GM18951 (cell line): ENCODE data around the gene MUC5AC.

Experiments
- POLR2A ChIP-seq: IDR thresholded peaks from 4 replicates; pipeline ENCODE4 v1.6.1; 2011; ENCODE audit warnings: mild to moderate bottlenecking; ENCODE audit not compliant: insufficient read length, insufficient read depth; ENCODE audit errors: extremely low read depth
- in situ Hi-C: fragments of 300-500 bp; cut with MboI; formaldehyde crosslinking; loops from one replicate; pipeline ENCODE4 v1.12.0; 2022; ENCODE audit warnings: low sequenced_read_pairs, mixed read lengths, inconsistent platforms; ENCODE audit not compliant: unreplicated experiment

The MUC5AC gene

DNA sequence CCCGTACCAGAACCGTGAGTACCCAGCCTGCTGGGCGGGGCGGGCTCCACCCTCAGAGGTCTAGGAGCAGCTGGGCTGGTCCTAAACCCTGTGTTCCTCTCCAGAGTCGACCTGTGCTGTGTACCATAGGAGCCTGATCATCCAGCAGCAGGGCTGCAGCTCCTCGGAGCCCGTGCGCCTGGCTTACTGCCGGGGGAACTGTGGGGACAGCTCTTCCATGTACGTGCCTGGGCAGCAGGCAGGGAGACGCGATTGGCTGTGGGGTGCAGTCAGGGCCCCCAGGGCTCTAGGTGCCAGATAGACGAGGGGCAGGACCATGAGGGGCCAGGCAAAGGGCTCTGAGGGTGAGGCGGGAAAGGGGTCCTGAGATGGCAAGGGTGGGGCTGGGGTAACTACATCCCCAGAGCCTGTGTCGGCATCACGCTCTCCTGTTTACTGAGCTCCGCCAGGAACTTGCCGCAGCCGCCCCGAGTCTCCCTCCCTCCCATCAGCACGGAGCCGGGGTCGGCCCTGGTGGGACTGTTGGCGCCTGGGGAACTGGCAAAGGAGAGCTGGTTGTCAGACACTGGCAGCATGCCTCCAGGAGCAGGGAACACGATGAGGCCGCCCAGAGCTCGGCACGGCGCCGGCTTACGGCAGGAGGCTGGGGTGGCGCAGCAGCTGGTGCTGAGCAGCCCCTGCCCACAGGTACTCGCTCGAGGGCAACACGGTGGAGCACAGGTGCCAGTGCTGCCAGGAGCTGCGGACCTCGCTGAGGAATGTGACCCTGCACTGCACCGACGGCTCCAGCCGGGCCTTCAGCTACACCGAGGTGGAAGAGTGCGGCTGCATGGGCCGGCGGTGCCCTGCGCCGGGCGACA is 42.2 kb downstream of the MUC5AC start:
- in situ Hi-C loops: no loop called here
- no peak for TF ChIP-seq POLR2A

DNA sequence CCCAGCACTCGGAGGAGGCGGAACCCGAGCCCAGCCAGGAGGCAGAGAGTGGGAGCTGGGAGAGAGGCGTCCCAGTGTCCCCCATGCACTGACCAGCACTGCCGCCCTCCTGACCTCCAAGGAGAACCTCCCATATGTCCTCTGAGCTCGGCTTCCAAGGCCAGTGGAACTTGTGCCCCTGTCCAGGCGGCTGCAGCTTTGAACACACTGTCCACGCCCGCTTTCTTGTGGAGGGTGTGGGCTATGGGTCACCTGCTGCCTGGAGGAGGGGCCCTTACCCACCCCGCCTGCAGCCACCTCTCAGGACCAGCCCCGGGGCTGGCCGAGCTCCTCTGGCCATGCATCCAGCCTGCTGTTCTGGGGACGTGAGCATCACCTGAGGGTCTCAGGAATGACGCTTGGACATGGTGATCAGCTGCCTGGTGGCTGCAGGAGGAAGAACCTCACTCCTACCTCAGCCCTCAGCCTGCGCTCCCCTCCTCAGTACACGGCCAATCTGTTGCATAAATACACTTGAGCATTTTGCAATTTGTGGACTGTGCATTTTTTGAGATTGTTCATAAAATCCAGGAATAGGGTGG is 42.9 kb downstream of the MUC5AC start:
- in situ Hi-C loops: no loop called here
- no peak for TF ChIP-seq POLR2A

DNA sequence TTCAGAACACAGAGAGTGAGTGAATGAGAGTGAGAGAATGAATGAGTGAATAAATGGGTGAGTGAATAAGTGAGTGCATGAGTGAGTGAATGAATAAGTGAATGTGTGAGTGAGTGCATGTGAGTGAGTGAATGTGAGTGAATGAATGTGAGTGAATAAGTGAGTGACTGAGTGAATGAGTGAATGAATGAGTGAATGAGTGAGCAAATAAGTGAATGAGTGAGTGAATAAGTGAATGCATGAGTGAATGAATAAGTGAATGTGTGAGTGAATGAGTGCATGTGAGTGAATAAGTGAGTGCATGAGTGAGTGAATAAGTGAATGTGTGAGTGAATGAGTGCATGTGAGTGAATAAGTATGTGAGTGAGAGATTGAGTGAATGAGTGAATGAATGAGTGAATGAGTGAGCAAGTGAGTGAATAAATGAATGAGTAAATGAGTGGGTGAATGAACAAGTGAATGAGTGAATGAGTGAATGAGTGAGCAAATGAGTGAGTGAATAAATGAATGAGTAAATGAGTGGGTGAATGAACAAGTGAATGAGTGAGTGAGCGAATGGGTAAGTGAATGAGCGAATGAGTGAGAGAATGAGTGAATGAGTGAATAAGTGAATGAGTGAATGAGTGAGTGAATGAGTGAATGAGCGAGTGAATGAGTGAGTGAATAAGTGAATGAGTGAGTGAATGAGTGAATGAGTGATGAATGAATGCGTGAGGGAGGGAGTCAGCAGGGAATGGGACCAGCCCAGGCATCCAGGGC is 43.8 kb downstream of the MUC5AC start:
- in situ Hi-C loops: no loop called here

DNA sequence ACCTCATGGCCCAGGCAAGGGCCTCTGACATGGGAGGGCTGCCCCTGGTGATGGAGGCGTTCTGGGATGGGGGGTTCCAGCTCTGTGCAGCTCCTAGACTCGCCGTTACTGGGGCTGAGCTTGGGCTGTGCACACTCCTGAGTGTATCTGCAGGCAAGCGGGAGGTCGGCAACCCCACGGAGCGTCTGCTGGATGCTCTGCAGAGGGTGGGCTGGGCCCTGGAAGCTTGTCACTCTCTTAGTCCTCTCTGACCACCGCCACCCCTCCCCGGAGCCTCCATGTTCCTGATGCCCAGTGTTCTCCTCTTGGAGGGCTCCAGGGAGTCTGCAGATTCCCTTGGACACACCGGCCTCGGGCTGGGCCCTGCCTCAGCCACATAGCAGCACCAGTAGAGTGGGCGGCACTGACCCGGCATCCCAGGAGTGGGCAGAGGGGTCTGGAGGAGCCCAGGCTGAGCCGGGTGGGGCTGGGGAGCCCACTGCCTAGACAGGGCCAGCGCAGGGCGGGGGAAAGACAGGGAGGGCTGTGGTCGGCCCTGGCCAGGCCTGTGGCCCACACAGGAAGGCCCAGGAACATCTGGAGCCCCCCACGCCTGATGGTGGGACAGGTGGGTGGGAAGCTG is 44.5 kb downstream of the MUC5AC start:
- in situ Hi-C loops: no loop called here

More for the DNA sequence above, 43.8 kb downstream of the MUC5AC start:
- no peak for TF ChIP-seq POLR2A

DNA sequence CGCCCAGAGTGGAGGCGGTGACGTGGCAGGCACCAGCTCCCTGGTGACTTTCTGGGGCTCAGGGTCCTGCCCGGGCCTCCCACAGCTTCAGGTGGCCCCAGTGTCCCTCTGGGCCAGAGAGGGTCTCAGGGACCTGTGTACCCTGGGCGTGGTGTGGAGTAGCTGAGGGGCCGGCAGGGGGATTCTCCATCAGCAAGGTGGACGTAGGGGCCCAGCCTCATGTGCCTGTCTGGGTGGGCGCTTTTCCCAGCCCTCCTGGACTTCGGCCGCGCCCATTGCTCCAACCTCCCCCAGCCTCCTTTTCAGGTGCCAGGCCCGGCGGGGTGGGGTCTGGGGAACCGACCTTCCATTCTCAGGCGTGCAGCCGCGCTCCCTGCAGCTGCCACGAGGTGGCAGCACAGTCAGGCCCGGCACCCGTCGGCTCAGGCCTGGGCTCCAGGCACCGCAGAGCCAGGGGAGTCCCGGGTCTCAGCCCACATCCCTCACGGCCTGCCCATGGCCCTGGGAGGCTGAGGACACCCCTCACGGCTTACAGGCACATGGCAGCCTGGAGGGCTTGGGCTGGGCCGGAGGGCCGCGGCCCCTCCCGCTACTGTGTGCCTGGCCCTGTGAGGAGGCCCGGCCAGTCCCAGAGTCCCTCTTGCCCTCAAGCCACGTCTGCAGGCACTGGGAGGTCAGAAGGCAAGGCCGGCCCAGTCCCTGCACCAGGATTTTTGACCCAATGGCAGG is 45.2 kb downstream of the MUC5AC start:
- in situ Hi-C loops: no loop called here
- no peak for TF ChIP-seq POLR2A

More for the DNA sequence above, 44.5 kb downstream of the MUC5AC start:
- TF ChIP-seq POLR2A: no peak

DNA sequence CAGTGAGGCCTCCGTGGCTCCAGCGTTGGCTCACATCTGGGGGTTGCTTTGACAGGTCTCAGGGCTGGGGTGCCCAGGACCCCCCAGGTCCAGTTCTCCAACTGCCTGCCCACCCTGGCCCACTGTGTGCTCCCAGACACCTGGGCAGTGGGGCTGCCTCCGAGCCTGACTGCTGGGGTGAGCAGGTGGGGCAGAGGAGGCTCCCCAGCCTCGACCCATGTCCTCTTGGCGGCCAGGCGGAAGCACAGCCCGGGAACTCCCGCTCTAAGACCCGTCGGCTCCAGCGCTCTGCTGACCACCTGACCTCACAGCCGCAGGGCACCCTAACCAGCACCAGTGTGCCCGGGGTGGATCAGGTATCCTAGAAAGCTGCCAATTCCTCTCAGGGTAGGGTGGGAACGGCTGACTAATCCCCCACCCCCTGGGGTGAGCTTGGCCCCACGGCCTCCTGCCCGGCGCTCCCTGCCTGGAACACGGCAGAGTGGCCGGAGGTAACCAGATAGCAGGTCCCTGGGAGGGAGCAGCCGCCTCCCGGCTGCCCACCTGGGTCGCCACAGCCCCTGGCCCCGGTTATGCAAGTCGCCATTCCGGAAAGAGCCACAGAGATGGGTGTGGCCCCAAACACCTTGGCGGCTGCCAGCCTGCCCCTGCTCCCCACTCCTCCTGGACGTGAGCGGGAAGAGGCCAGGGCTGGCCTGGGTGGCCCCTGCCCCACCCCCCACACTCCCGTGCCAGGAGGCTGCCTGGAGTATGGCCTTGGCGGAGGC is 45.9 kb downstream of the MUC5AC start:
- in situ Hi-C loops: no loop called here
- no peak for TF ChIP-seq POLR2A

DNA sequence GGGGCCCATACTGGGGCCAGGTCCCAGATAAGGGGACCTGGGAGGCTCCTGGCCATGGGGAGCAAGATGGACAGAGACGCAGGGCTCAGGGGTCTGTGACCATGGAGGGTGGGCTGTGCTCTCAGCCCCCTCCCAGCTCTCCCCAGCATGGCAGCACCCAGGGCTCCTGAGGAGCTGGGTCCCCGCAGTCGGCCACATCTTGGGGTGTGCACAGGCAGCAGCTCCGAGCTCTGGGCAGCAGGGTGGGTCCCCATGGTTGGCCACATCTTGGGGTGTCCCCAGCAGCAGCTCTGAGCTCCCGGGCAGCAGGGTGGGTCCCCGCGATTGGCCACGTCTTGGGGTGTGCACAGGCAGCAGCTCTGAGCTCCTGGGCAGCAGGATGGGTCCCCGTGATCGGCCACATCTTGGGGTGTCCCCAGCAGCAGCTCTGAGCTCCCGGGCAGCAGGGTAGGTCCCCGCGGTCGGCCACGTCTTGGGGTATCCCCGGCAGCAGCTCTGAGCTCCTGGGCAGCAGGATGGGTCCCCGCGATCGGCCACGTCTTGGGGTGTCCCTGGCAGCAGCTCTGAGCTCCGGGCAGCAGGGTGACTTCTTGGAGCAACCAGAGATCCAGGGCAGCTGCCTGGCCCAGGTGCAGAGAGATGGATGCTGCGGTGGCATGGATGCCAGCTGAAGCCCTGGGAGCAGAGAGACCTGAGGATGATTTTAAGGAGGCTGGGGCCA is 46.8 kb downstream of the MUC5AC start:
- in situ Hi-C loops: no loop called here
- no peak for TF ChIP-seq POLR2A

DNA sequence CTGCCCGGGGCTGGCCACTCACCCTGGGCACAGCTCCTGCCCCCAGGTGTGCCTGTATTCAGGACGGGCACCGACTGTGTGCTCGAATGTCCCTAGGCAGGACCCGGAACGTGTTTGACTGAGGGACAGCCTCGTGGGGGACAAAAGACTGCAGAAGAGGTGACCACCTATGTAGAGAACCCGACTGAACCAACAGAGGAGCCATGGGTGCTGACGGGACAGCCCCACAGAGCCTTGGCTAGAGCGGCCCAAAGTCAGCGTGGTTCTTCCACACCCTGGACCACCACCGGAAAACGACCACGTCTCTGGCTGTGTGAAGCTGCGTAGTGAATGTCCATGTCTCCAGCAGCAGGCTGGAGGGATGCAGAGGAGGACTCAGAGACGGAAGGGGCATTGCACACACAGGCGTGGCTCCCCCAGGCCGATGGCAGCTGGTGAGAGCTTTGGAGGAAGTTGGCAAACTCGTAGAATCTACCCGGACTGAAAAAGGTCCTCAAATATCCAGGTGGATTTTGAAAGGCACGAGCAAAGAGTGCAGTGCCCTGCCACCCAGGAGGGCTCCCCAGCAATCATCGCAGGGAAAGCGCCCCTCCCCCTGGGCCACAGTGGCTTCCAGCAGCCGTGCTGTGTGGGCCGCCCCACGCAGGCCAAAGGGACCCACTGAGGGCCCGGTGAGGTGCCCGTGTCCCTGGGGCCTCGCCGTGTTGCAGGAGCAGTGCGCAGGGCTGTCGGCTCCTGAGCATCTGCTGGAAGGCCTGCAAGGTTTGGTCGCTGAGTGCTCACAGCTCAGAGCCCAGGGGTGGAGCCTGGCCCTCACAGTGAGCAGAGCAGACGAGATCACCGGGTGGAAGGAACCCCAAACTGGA is 47.6 kb downstream of the MUC5AC start:
- TF ChIP-seq POLR2A: no peak
- in situ Hi-C loops: no loop called here

DNA sequence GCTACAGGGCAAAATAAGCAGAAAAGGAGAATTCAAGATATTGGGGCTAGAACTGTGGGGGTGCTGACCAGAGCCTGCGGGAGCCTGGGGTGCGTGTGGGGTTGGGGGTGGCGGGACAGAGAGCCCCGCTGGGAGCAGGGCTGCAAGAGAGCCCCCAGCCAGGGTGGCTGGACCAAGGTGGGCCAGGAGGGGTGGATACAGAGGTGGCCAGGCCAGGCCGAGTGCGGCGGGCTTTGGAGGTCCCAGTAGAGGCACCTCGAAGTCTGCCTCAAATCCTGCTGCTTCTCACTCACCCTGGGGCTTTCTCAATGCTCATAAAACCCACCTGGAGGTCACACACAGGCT is 48.2 kb downstream of the MUC5AC start:
- TF ChIP-seq POLR2A: no peak
- in situ Hi-C loops: no loop called here

DNA sequence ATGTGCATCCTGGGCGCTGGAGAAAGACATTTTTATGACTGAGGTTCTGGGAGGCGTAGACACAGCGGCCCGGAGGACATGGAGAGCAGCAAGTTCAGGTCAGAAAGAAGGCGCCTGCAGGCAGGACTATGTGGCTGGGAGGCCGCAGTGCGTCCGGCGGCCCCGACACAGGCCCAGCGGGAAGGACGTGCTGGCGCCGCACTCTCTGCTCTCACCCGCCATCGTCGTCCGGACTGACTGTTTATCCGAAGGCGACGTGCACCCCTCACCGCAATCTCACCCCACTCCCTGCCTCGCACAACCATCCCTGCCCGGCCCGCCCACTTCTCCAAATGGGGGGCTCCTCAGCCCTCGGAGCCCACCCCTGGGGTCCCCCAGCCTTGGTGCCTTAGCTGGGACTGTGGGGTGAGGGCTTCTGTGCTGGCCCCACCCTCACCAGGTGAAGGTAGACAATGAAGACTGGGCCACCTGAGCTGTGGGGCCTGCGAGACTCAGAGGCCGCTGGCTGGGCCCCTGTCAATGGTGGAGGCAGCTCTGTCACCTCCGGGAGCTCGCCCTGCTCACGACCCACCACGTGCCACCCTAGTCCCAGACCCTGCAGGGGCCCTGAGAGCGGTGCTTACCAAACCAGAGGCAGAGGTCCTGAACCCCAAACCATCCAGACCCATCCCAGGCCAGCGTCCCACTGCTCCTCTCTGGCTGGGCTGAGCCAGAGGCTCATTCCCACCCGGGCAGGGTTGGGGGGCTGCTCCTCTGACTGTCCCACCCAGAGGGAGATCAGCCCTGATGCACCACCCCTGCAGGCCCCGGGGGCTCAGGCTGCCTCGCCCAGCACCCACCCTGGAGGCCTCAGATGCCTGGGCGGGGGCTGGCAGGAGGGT is 48.9 kb downstream of the MUC5AC start:
- in situ Hi-C loops: no loop called here
- TF ChIP-seq POLR2A: no peak
